Measurements from ENCODE around the gene RECK.

RECK gene

DNA sequence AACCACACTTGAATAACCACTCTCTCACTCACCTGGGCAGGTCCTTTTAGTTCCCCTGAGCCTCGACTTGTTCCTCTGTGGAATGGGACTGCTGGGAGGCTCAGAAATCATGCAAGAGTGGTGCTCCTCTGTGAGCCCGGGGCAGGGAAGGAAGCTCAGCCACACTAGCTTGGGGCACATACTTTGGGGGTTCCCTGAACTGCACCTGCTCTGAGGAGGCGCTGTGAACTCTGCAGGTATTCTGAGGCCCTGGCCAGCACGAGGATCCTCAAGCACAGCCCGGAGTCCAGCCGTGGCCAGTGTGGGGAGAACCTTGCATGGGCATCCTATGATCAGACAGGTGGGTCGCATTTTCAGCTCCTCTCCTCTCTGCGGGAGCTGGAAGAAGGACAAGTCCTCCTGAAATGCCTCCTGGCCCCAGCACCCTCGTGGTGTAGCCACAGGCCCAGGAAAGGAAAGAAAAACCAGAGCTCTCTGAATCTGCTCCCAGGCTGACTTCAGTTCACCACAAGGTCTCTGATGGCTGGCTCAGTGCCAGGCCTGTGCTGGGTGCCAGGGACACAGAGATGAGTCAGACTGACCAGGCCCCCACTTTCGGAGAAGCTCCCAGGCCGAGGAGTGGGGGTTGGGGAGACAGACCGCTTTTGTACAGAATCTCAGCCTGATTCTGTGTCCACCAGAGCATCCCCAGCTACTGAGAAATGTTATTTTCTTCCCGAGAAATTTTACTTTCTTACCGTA lies 111.8 kb downstream of the RECK start:
- TF ChIP-seq POLR2AphosphoS5 (IDR thresholded peaks at IDR 0.05; ENCODE audit: low read depth, low read length) (no peak), TAF1 (IDR thresholded peaks at IDR 0.05; ENCODE audit: borderline replicate concordance, insufficient read depth, low read length) (no peak)

DNA sequence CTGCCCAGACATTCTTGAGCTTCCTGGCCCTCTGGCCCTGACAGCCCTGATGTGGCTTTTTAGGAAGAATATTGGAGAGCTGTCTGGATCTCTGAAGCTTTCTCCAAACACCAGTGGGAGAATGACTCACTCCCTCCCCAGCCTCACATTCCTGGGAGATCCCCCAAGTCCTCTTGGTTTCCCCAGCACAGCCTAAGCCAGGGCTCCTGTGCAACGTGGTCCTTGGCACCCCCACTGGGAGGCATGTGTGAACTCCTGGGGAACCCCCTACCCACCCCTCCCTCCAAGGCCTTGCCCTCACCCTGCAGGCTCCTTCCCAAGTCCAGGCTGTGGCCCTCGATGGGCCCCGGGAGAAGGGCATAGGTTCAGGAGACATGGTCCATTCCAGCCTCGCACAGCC lies 112.5 kb downstream of the RECK start:
- no peak for TF ChIP-seq POLR2AphosphoS5 (IDR thresholded peaks at IDR 0.05; ENCODE audit: low read depth, low read length)
- TF ChIP-seq, protein P1, sequence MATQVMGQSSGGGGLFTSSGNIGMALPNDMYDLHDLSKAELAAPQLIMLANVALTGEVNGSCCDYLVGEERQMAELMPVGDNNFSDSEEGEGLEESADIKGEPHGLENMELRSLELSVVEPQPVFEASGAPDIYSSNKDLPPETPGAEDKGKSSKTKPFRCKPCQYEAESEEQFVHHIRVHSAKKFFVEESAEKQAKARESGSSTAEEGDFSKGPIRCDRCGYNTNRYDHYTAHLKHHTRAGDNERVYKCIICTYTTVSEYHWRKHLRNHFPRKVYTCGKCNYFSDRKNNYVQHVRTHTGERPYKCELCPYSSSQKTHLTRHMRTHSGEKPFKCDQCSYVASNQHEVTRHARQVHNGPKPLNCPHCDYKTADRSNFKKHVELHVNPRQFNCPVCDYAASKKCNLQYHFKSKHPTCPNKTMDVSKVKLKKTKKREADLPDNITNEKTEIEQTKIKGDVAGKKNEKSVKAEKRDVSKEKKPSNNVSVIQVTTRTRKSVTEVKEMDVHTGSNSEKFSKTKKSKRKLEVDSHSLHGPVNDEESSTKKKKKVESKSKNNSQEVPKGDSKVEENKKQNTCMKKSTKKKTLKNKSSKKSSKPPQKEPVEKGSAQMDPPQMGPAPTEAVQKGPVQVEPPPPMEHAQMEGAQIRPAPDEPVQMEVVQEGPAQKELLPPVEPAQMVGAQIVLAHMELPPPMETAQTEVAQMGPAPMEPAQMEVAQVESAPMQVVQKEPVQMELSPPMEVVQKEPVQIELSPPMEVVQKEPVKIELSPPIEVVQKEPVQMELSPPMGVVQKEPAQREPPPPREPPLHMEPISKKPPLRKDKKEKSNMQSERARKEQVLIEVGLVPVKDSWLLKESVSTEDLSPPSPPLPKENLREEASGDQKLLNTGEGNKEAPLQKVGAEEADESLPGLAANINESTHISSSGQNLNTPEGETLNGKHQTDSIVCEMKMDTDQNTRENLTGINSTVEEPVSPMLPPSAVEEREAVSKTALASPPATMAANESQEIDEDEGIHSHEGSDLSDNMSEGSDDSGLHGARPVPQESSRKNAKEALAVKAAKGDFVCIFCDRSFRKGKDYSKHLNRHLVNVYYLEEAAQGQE (IDR thresholded peaks at IDR 0.05; ENCODE audit: insufficient read depth in 1 of 2, low read depth in 2 of 2, low read length in 2 of 2) = no peak
- TF ChIP-seq FOXP2 (optimal IDR thresholded peaks at IDR 0.05; ENCODE audit: borderline replicate concordance, extremely low read depth, extremely low read length, insufficient read depth) = no peak
- no peak for TF ChIP-seq TAF1 (IDR thresholded peaks at IDR 0.05; ENCODE audit: borderline replicate concordance, insufficient read depth, low read length)
- TF ChIP-seq SIN3A (IDR thresholded peaks at IDR 0.05; ENCODE audit: borderline replicate concordance, insufficient read depth, low read length) = no peak

DNA sequence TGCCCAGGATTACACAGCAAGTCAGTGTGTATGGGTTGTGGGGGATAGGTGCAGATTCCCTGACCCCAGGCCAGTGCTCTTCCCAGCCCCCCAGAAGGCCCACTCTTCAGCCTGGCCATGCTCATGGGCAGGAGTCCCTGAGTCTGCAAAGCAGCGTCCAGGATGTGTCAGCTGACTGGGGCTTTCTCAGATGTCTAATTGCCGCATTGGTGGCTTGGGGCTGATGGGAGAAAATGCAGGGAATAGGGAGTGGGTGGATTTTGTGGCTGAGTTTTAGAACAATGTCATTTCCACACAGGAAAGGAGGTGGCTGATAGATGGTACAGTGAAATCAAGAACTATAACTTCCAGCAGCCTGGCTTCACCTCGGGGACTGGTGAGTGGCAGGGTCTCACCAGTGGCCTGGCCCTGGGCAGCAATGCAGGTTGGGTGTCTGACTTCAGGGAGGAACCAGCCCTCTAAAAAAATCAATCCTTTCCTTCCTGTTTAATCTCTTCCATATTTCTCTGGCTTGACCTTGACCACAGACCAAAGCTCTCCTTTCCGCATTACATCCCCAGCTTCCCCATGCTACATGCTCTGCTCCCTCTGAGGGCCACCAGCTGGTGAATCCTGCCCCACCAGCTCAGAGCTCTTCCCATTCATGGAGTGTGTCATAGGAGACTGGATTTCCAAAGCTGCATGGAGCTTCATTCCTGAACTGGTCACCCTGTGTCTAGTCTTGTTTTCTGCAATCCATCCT lies 114.0 kb downstream of the RECK start:
- no peak for TF ChIP-seq FOXP2 (optimal IDR thresholded peaks at IDR 0.05; ENCODE audit: borderline replicate concordance, extremely low read depth, extremely low read length, insufficient read depth)
- no peak for TF ChIP-seq TAF1 (IDR thresholded peaks at IDR 0.05; ENCODE audit: borderline replicate concordance, insufficient read depth, low read length)
- TF ChIP-seq POLR2AphosphoS5 (IDR thresholded peaks at IDR 0.05; ENCODE audit: low read depth, low read length) = no peak
- TF ChIP-seq, protein P1 (IDR thresholded peaks at IDR 0.05; ENCODE audit: insufficient read depth in 1 of 2, low read depth in 2 of 2, low read length in 2 of 2) = no peak
- TF ChIP-seq SIN3A (IDR thresholded peaks at IDR 0.05; ENCODE audit: borderline replicate concordance, insufficient read depth, low read length) = no peak

DNA sequence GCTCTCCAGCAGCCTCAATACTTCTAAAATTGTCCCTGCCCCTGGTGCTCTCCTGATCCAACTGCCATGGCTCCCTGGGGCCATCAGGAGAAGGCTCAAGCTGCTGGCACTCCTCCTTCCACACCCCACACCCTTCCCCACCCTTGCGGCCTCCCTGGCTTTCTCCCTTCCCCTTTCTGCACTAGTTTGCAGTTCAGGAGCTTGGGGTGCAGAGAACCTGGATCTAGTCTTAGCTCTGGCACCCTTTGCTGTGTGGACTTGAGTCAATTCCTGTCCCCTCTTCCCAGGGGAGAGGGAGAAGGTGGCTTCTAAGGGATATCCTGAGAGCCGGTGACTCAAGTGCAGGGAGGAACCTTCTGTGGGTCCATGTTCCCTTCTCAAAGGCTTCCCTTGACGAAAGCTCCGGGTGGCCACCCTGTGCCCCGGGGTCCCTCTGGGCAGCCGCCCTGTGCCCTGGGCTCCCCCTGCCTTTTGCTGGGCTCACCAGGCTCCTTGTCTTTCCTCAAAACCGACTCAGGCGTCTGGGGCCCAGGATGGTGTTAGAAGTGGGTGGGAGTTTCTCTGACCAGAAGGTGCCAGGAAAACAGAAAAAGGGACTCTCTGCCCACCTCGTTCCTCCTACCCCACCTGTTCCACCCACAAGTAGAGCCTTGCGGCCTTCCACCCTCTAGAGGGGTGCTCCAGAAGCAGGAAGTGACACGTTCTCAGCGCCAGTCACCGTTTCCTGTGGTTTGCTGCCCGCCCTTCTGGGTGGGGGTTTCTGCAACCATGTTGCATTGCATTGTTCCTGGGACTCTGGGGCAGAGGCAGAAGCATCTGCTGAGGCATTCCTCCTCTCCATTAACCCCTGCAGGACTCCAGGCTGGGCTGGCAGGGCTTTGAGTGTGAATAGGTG lies 114.8 kb downstream of the RECK start:
- TF ChIP-seq, protein P1 (IDR thresholded peaks at IDR 0.05; ENCODE audit: insufficient read depth in 1 of 2, low read depth in 2 of 2, low read length in 2 of 2) = no peak
- TF ChIP-seq POLR2AphosphoS5 (IDR thresholded peaks at IDR 0.05; ENCODE audit: low read depth, low read length) (no peak), SIN3A (IDR thresholded peaks at IDR 0.05; ENCODE audit: borderline replicate concordance, insufficient read depth, low read length) (no peak), FOXP2 (optimal IDR thresholded peaks at IDR 0.05; ENCODE audit: borderline replicate concordance, extremely low read depth, extremely low read length, insufficient read depth) (no peak), TAF1 (IDR thresholded peaks at IDR 0.05; ENCODE audit: borderline replicate concordance, insufficient read depth, low read length) (no peak)

DNA sequence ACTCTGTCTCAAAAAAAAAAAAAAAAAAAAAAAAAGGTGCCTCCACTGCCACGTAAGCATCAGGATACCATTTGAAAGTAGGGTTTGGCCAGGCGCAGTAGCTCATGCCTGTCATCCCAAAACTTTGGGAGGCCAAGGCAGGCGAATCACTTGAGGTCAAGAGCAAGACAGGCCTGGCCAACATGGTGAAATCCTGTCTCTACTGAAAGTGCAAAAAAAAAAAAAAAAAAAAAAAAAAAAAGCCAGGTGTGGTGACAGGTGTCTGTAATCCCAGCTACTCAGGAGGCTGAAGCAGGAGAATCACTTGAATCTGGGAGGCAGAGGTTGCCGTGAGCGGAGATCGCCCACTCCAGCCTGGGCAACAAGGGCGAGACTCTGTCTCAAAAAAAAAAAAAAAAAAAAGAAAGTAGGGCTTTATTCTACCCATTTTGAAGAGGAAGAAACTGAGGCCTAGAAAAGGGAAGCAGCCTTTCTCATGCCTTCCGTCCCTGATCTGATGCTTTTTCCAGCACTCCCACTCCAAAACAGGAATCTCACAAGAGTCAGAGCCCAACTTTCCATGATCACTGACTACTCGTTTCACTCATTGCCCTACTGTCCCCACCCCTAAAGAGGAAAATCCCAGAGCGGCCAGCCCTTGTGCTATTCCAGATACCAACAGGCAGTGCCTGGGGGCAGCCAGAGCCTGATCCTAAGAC lies 116.2 kb downstream of the RECK start:
- TF ChIP-seq FOXP2 (optimal IDR thresholded peaks at IDR 0.05; ENCODE audit: borderline replicate concordance, extremely low read depth, extremely low read length, insufficient read depth) (no peak), TAF1 (IDR thresholded peaks at IDR 0.05; ENCODE audit: borderline replicate concordance, insufficient read depth, low read length) (no peak), POLR2AphosphoS5 (IDR thresholded peaks at IDR 0.05; ENCODE audit: low read depth, low read length) (no peak), SIN3A (IDR thresholded peaks at IDR 0.05; ENCODE audit: borderline replicate concordance, insufficient read depth, low read length) (no peak)
- TF ChIP-seq, protein P1 (IDR thresholded peaks at IDR 0.05; ENCODE audit: insufficient read depth in 1 of 2, low read depth in 2 of 2, low read length in 2 of 2) = no peak

All from PFSK-1 (cell line).